ENCODE results near the gene F13A1.

GRCh38 chr6:6169141-6169540 lies 151.3 kb downstream of the F13A1 start:
- TF ChIP-seq EP300 (IDR thresholded peaks at IDR 0.05) (no peak), CTCF (IDR thresholded peaks at IDR 0.05) (no peak), POLR2A (IDR thresholded peaks at IDR 0.05) (no peak)

Measured in stomach (tissue), 4 donors.